Stimulated activated CD8-positive, alpha-beta memory T cell treated with anti-CD3 and anti-CD28 coated beads, Interleukin-15, amount 100 ng/mL, for 48 hours (primary cell): ENCODE measurements around the gene DNAJC27.

Experiments used
- DNase-seq, 2 donors: peaks; one replicate each; pipeline ENCODE4 v3.0.0-alpha.2; 2020; ENCODE audit warnings: low read depth in 2 of 2

The DNAJC27 gene

DNA sequence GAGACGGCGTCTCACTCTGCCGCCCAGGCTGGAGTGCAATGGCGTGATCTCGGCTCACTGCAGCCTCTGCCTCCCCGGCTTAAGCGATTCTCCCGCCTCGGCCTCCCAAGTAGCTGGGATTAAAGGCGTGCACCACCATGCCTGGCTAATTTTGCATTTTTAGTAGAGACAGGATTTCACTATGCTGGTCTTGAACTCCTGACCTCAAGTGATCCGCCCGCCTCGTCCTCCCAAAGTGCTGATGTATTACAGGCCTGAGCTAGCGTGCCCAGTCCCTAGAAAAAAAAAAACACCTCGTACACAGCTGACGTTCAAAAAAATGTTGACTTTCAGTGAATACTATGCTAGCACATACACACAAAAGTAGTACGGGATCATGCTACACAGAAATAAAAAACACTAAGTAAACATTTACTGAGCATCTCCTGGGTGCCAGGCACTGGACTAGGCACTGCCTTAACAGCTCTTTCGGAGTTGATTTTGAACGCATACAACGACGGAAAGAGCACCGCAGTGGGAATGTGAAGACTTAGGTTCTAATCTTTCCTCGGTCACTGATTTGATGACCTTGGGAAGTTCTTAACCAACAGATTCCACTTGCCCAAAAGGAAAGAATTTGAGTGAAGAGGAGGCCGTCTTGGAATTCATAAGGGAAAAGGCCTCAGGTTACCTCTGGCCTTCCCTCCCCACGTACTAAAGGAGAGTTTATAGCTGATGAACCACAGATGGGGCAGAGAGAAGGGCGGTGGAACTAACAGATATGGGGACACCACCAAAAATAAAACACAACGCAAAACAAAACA, 1.1 kb downstream of the DNAJC27 start:
- no peak for DNase-seq

GRCh38 chr2:24969784-24970183, 2.0 kb downstream of the DNAJC27 start:
- no peak for DNase-seq

- no peak for DNase-seq
Measured at GRCh38 chr2:24961903-24962302, 9.9 kb downstream of the DNAJC27 start.

GRCh38 chr2:24959761-24960160, 12.0 kb downstream of the DNAJC27 start:
- DNase-seq, result no peak

DNA sequence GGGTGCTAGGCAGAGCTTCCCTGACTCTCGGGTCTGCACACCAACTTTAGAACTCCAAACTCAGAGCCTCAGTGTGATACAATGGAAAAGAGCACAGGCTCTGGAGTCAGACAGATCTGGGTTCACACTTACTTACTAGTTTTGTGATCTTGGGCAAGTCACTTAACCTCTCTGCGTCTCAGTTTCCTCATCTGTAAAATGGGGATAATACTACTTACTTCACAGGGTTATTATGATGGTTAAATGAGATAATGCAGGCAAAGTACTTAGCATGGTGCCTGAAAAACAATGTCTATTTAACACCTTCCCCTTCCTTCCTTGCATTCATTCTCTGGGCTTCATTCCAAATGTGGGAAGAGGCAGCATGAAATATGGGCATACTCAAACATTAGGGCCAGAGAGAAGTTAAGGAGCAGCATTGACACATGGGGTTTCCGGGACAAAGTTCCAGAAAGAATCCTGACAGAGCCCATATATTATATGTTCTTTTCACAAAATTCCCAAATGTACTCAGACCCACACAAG, 13.3 kb downstream of the DNAJC27 start:
- DNase-seq, result no peak

DNA sequence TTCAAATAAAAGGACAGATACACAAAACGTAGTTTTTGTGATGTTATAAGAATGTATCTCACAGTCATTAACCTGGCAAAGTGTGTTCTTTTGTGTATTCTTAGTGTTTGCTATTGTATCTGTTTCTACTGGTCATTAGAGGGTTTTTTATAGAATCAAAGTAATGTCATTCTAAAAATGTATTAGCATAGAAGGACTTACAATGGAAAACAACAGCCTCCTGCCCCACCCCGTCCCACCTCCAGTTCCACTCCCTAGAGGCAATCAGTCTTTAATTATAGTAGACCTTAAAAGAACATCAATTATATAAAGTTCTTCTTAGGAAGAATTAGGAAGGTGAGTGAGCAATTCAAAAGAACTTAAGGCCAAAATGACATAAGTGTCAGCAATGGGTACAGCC, 13.8 kb downstream of the DNAJC27 start:
- DNase-seq, result no peak

- DNase-seq, result no peak
Measured at GRCh38 chr2:24957221-24957620, 14.5 kb downstream of the DNAJC27 start.

DNA sequence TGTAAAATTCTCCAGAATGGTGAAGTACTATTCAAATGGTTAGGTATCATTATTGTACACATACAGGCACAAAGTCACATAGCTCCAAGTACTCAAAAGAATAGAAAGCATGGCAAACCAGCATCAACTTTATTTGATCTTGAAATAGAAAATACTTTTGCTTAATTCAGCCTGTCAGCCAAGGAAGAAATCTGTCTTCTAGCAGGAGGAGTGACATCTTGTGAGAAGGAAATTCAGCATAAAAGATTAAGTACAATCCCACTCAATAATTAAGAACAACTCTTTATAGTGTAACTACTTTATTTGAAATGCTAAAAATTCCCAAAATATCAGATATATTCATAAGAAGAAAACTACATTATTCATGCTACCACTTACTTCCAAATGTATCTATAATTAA, 15.8 kb downstream of the DNAJC27 start:
- DNase-seq, result no peak

DNA sequence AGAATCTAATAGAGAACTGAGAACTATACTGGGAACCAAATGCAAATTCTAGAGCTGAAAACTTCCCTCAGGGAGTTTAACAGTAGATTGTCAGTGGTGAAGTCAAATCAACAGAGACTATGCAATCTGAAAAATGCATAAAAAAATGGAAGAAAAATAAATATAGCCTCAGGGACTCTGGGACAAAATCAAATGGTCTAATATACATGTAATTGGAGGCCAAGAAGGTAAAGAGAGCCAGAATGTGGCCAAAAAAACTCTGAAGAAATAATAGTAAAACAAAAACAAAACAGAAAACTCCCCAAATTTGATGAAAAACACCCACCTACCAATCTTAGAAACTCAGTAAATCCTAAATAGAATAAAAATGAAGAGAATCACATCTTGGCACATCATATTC, 16.5 kb downstream of the DNAJC27 start:
- DNase-seq, result no peak

DNA sequence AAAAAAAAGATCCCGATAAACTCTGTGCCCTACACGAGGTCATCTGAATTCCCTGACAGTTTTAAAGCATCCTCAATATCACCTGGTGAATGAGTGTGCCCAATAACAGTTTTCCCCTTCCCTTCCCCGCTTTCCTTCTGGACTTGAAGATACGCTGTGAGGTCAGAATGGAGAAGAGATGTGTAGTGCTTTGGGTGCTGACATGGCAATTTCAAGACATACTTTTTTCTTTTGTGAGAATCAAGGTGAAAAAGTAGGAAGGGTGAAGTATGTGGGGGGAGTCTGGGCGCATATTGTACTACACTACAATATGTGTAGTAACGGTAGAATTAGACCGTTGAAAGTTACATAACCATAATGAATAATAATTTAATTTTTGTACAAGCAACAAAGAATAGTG, 21.7 kb downstream of the DNAJC27 start:
- DNase-seq, result no peak

DNA sequence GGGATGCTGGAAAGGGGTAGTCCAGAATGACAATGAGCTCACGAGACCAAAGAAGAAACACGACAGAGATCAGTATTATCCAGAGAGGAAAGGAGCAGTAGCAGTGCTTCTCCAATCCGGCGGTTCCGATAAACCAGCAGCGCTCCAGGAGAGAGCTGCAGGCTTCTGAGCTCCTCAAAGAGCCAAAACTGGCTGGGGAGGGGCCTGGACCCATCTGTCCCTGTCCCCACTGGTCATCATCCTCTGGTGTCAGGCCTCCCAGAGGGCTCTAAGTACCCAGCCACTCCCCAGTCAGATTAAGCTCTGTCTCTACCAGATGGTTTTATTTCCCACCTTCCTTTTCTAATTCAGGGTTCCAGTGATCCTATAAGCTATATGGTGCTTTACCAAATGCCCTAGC, 23.2 kb downstream of the DNAJC27 start:
- DNase-seq, result no peak

- no peak for DNase-seq
Measured at GRCh38 chr2:24947561-24948157, 24.1 kb downstream of the DNAJC27 start.

- DNase-seq, result no peak
Measured at GRCh38 chr2:24945907-24946306, 25.8 kb downstream of the DNAJC27 start.

DNA sequence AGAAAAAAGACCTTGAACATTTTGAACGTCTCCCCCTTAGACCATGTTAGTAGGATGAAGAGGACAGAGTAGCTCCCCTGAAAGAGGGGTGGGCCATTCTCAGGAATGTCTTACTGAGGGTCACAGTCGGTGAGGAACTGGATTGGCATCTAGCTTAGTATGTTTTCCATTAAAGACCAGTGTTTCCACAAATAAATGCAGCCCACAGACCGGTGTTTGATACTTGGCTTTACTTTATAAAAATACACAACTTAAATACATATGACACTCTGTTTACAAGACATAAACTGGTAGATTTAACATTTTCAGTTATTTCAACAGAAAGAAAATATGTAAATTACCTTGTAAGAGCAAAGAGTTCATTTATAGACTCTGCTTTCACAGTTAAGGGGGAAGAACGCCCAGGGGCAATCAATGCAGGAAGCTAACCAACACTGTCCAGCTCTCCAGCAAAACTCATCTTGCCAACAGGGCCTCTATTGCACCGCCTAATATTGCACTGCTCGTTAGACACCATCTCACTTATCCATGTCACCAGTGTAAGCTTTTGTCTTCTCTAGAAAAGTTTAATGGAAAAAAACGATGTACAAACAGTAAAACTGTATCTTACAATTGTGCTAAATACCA, 28.2 kb downstream of the DNAJC27 start:
- DNase-seq, result no peak

DNA sequence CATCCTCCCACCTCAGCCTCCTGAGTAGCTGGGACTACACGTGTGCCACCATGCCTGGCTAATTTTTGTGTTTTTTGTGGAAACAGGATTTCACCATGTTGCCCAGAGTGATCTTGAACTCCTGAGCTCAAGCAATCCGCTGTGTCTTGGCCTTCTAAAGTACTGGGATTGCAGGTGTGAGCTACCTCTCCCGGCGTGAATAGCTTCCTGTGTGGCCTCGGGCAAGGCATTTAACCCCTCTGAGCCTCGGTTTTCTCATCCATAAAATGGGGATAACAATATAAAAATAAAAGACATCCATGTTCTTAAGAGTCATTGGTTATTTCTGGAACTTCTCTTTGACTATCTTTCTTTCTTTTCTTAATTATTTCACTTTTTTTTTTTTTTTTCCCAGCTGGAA, 32.4 kb downstream of the DNAJC27 start:
- DNase-seq, result no peak

GRCh38 chr2:24937236-24937635, 34.5 kb downstream of the DNAJC27 start:
- no peak for DNase-seq

GRCh38 chr2:24935145-24935544, 36.6 kb downstream of the DNAJC27 start:
- no peak for DNase-seq

- DNase-seq, result no peak
Measured at GRCh38 chr2:24932715-24933114, 39.0 kb downstream of the DNAJC27 start.

GRCh38 chr2:24930768-24931167, 41.0 kb downstream of the DNAJC27 start:
- no peak for DNase-seq

GRCh38 chr2:24929230-24929629, 42.5 kb downstream of the DNAJC27 start:
- no peak for DNase-seq

GRCh38 chr2:24928036-24928435, 43.7 kb downstream of the DNAJC27 start:
- DNase-seq, result no peak

GRCh38 chr2:24926602-24927252, 45.0 kb downstream of the DNAJC27 start:
- DNase-seq, result no peak
